Activated B cell treated with CpG ODN at 0.5 μM for 24 hours (primary cell): ENCODE measurements around the gene ELSPBP1. TPM values are rescaled to one million over a fixed set of nuclear protein-coding genes. Genes with fewer than 3 reads are reported as not detected.

Experiments
- ATAC-seq: fragments of 200-7000 bp; cut with Tn5 transposase; one replicate; pipeline ENCODE4 v1.10.0; 2021; ENCODE audit warnings: low read depth, mild to moderate bottlenecking, moderate library complexity
- CTCF ChIA-PET: fragments of 350-600 bp; sonication (Branson Sonifier 250); formaldehyde crosslinking; loops from one replicate; lab custom pipeline; 2021; ENCODE audit warnings: antibody characterized with exemption; lab: Charles Lee
- POLR2A ChIA-PET: fragments of 350-600 bp; sonication (Branson Sonifier 250); formaldehyde crosslinking; loops from one replicate; lab custom pipeline; 2021; ENCODE audit warnings: antibody characterized with exemption; lab: Charles Lee
- DNase-seq: peaks from one replicate; pipeline ENCODE4 v3.0.0; 2022
- H3K27ac Mint-ChIP-seq: one replicate; pipeline ENCODE4 v1.8.0; 2020; ENCODE audit warnings: mixed read lengths
- H3K27me3 Mint-ChIP-seq: one replicate; pipeline ENCODE4 v1.8.0; 2021; ENCODE audit warnings: mixed read lengths
- H3K36me3 Mint-ChIP-seq: one replicate; pipeline ENCODE4 v1.8.0; 2021; ENCODE audit warnings: low read depth, mixed read lengths
- H3K4me1 Mint-ChIP-seq: one replicate; pipeline ENCODE4 v1.8.0; 2021; ENCODE audit warnings: mixed read lengths
- H3K4me3 Mint-ChIP-seq: one replicate; pipeline ENCODE4 v1.8.0; 2020; ENCODE audit warnings: mild to moderate bottlenecking, mixed read lengths
- H3K9me3 Mint-ChIP-seq: one replicate; pipeline ENCODE4 v1.8.0; 2020; ENCODE audit warnings: mixed read lengths
- CTCF ChIP-seq: fragments of 200-600 bp; IDR thresholded peaks from one replicate; pipeline ENCODE4 v1.8.0; 2022; ENCODE audit warnings: antibody characterized with exemption, mild to moderate bottlenecking
- intact Hi-C: fragments of 100-400 bp; cut with micrococcal nuclease; formaldehyde crosslinking; loops from one replicate; pipeline ENCODE4 v1.15.1; 2024
- total RNA-seq: library from RNA; stranded (reverse); gene quantifications from 2 replicates; pipeline ENCODE4 v1.2.3, GENCODE V29; 2022

Gene ELSPBP1
- total RNA-seq, 1 donor from 2014 or later, result not detected

GRCh38 chr19:48025480-48025879, 31.0 kb downstream of the ELSPBP1 start:
- POLR2A ChIA-PET, result no interaction called here
- Mint-ChIP-seq H3K4me3 (no peak overlapping the region), H3K9me3 (no peaks in the 10 kb centered on the region), H3K27me3 (peaks cover 19% of the 10 kb centered on the region), H3K27ac (no peak overlapping the region), H3K4me1 (no peaks in the 10 kb centered on the region), H3K36me3 (no peaks in the 10 kb centered on the region)
- no peak for TF ChIP-seq CTCF
- ATAC-seq (no peak), DNase-seq (no peak)
- intact Hi-C loops, result no loop called here
- CTCF ChIA-PET, result no interaction called here

GRCh38 chr19:48029431-48029830, 35.0 kb downstream of the ELSPBP1 start:
- intact Hi-C loops, result no loop called here
- peaks cover 17% of the 10 kb centered on the region for H3K27me3 Mint-ChIP-seq
- DNase-seq, result no peak
- no peak for TF ChIP-seq CTCF
- no peak for ATAC-seq
- no peaks in the 10 kb centered on the region for H3K36me3 Mint-ChIP-seq
- ChIA-PET CTCF (no interaction called here), POLR2A (no interaction called here)
- no peaks in the 10 kb centered on the region for H3K4me1 Mint-ChIP-seq
- no peak overlapping the region for H3K27ac Mint-ChIP-seq
- H3K4me3 Mint-ChIP-seq, result no peak overlapping the region
- no peaks in the 10 kb centered on the region for H3K9me3 Mint-ChIP-seq

DNA sequence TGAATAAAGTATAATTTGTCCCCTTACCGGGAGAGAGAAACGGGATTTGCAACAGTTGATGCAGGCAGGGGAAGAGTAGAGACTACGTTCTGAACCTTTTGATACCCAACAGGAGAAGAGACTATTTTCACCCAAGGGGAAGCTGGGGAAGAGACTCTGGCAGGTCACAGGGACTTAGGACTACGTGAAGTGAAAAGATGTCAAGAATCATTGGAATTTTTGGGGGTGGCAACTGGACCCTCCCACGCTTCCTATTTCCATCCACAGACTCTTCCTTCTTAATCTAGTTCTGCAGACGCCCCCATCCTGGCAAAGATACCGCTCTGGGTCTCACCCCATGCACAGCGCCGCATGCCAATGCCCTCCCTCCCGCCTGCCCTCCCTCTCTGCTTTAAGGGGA, 35.6 kb downstream of the ELSPBP1 start:
- no peak for ATAC-seq
- DNase-seq, result no peak
- H3K36me3 Mint-ChIP-seq, result no peaks in the 10 kb centered on the region
- peaks cover 17% of the 10 kb centered on the region for H3K27me3 Mint-ChIP-seq
- H3K4me1 Mint-ChIP-seq, result no peaks in the 10 kb centered on the region
- intact Hi-C loops, result no loop called here
- H3K9me3 Mint-ChIP-seq, result no peaks in the 10 kb centered on the region
- no peak overlapping the region for H3K4me3 Mint-ChIP-seq
- TF ChIP-seq CTCF, result no peak
- POLR2A ChIA-PET, result no interaction called here
- no peak overlapping the region for H3K27ac Mint-ChIP-seq
- CTCF ChIA-PET, result no interaction called here

DNA sequence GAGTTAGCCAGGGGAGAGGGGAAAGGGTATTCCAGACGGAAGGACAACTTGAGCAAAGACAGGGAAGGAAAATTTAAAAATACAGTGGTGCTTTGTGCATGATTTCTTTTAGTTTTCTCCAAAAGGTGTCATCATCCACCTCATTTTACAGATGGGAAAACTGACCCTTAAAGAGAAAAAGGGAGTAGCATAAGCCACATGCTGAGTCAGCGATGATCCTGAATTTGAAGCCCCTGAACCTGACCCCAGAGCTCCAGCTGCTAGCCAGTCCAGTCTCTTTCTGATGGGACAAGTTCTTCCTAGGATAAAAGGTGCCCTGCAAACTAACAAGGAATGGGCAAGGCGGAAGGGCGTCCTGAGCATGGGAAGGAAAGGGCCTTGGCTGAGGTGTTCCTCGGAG, 39.2 kb downstream of the ELSPBP1 start:
- Mint-ChIP-seq H3K27ac (no peak overlapping the region), H3K27me3 (peaks cover 6% of the 10 kb centered on the region), H3K36me3 (no peaks in the 10 kb centered on the region), H3K4me1 (no peaks in the 10 kb centered on the region), H3K4me3 (no peak overlapping the region), H3K9me3 (peaks cover 11% of the 10 kb centered on the region)
- intact Hi-C loops, result no loop called here
- no peak for TF ChIP-seq CTCF
- DNase-seq (no peak), ATAC-seq (no peak)
- CTCF ChIA-PET, result no interaction called here
- POLR2A ChIA-PET, result no interaction called here

- H3K4me1 Mint-ChIP-seq, result no peaks in the 10 kb centered on the region
- H3K27me3 Mint-ChIP-seq, result peaks cover 22% of the 10 kb centered on the region
- CTCF ChIA-PET, result no interaction called here
- peaks cover 11% of the 10 kb centered on the region for H3K9me3 Mint-ChIP-seq
- TF ChIP-seq CTCF, result no peak
- H3K4me3 Mint-ChIP-seq, result no peak overlapping the region
- H3K36me3 Mint-ChIP-seq, result no peaks in the 10 kb centered on the region
- DNase-seq, result no peak
- ATAC-seq, result no peak
- POLR2A ChIA-PET, result no interaction called here
- intact Hi-C loops, result no loop called here
- H3K27ac Mint-ChIP-seq, result no peak overlapping the region
Observed at GRCh38 chr19:48036765-48037164, 42.3 kb downstream of the ELSPBP1 start.
